Measurements from ENCODE around the gene SPATA24.

Gene SPATA24

DNA sequence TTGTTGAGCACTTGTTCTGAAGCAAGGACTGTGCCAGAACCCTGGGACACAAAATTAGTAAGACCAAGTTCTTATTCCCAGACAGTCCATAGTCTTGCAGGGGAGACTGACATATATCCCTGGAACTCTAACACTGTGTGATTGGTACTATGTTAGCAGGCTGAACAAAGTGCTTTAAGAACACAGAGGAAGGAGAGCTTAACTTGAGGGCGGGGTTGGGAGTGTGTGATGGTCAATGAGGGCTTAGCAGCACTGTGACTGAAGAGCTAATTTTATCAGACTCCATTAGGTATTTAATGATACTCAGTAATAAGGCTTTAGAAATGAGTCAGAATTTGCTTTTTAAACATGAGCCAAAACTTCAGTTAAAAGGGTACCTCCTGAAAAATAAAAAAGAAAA is 14.9 kb upstream of the SPATA24 start:
- Histone ChIP-seq H3K27ac (no peak overlapping the region), H3K36me3 (peaks cover 24% of the 10 kb centered on the region)
- TF ChIP-seq, protein P1, sequence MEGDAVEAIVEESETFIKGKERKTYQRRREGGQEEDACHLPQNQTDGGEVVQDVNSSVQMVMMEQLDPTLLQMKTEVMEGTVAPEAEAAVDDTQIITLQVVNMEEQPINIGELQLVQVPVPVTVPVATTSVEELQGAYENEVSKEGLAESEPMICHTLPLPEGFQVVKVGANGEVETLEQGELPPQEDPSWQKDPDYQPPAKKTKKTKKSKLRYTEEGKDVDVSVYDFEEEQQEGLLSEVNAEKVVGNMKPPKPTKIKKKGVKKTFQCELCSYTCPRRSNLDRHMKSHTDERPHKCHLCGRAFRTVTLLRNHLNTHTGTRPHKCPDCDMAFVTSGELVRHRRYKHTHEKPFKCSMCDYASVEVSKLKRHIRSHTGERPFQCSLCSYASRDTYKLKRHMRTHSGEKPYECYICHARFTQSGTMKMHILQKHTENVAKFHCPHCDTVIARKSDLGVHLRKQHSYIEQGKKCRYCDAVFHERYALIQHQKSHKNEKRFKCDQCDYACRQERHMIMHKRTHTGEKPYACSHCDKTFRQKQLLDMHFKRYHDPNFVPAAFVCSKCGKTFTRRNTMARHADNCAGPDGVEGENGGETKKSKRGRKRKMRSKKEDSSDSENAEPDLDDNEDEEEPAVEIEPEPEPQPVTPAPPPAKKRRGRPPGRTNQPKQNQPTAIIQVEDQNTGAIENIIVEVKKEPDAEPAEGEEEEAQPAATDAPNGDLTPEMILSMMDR (IDR thresholded peaks at IDR 0.05; ENCODE audit: low read depth, low read length), result no peak

DNA sequence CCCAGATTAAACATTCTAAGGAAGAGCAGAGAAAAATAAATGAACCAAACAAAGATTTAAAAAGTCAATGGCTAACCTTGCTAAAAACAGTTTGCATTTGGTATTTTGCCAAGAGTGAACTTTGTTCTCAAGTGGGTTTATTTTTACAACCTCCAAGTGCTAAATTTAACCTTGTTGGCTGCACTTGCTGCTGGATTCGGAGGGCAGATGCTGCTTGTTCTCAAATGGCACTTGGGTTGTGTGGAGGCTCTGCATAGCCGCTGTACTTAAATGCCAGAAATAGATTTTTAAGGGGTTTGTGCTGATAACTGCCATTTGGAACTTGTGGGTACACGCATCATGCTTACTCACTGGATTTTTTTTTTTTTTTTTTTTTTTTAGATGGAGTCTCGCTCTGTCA is 13.3 kb upstream of the SPATA24 start:
- no peak overlapping the region for H3K4me3 ChIP-seq (ENCODE audit: low read depth, low read length)
- H3K27ac ChIP-seq, result no peak overlapping the region
- no peaks in the 10 kb centered on the region for H3K27me3 ChIP-seq (ENCODE audit: insufficient read depth, low read depth, severe bottlenecking)
- H3K36me3 ChIP-seq, result peaks cover 19% of the 10 kb centered on the region
- no peaks in the 10 kb centered on the region for H3K9me3 ChIP-seq (ENCODE audit: severe bottlenecking)
- TF ChIP-seq, protein P1 (IDR thresholded peaks at IDR 0.05; ENCODE audit: low read depth, low read length), result no peak
- no peak for DNase-seq

More for the DNA sequence above, 14.9 kb upstream of the SPATA24 start:
- DNase-seq, result peak; percentile 46
- Histone ChIP-seq H3K9me3 (ENCODE audit: severe bottlenecking) (no peaks in the 10 kb centered on the region), H3K27me3 (ENCODE audit: insufficient read depth, low read depth, severe bottlenecking) (no peaks in the 10 kb centered on the region), H3K4me3 (ENCODE audit: low read depth, low read length) (no peak overlapping the region)

DNA sequence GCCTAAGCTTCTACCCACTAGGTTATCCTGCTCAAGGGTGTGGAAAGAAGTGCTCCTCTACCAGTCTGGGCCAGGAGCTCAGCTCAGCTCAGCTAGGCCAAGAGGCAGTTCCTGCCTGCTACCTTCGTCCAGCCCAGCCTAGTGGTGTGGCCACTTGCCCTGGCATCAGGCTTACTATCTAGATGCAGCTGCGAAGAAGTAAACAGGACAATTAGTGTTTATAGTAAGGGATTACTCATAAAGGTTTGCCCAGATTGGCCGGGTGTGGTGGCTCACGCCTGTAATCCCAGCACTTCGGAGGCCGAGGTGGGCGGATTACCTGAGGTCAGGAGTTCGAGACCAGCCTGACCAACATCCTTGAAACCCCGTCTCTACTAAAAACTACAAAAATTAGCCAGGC is 12.8 kb upstream of the SPATA24 start:
- Histone ChIP-seq H3K27ac (no peak overlapping the region), H3K27me3 (ENCODE audit: insufficient read depth, low read depth, severe bottlenecking) (no peaks in the 10 kb centered on the region)

DNA sequence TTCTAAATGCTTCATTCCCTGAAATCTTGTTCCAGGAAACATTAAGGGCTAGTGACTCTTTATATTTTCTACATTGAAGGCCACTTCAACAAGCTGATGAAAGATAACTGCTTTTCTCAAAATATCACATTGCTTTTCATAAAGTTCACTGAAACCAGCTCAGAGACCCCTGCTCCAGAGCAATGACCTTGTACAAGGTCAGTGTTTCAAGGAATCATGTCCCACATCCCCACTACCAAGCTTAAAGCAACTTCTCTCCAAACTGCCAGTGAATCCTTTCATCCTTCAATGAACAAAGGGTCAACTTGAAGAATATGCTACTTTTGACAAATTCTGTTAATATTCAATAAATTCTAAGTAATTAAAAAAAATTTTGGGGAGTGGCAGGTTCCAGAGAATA is 12.0 kb upstream of the SPATA24 start:
- Histone ChIP-seq H3K9me3 (ENCODE audit: severe bottlenecking) (no peaks in the 10 kb centered on the region), H3K27me3 (ENCODE audit: insufficient read depth, low read depth, severe bottlenecking) (no peaks in the 10 kb centered on the region), H3K36me3 (peaks cover 19% of the 10 kb centered on the region), H3K4me3 (ENCODE audit: low read depth, low read length) (no peak overlapping the region), H3K27ac (no peak overlapping the region)
- TF ChIP-seq, protein P1 (IDR thresholded peaks at IDR 0.05; ENCODE audit: low read depth, low read length), result no peak
- DNase-seq, result no peak

More for the DNA sequence above, 12.8 kb upstream of the SPATA24 start:
- peaks cover 19% of the 10 kb centered on the region for H3K36me3 ChIP-seq
- no peaks in the 10 kb centered on the region for H3K9me3 ChIP-seq (ENCODE audit: severe bottlenecking)
- no peak overlapping the region for H3K4me3 ChIP-seq (ENCODE audit: low read depth, low read length)
- TF ChIP-seq, protein P1 (IDR thresholded peaks at IDR 0.05; ENCODE audit: low read depth, low read length), result no peak
- no peak for DNase-seq

GRCh38 chr5:139415221-139415861 is 11.5 kb upstream of the SPATA24 start:
- no peaks in the 10 kb centered on the region for H3K9me3 ChIP-seq (ENCODE audit: severe bottlenecking)
- no peak for DNase-seq

More at GRCh38 chr5:139415221-139415861, 11.5 kb upstream of the SPATA24 start:
- Histone ChIP-seq H3K27me3 (ENCODE audit: insufficient read depth, low read depth, severe bottlenecking) (no peaks in the 10 kb centered on the region), H3K36me3 (peaks cover 19% of the 10 kb centered on the region), H3K4me3 (ENCODE audit: low read depth, low read length) (no peak overlapping the region), H3K27ac (no peak overlapping the region)
- TF ChIP-seq, protein P1 (IDR thresholded peaks at IDR 0.05; ENCODE audit: low read depth, low read length), result no peak
